B cell (primary cell): ENCODE results near the gene MATN1. TPM values are rescaled to one million over a fixed set of nuclear protein-coding genes. Genes with fewer than 3 reads are reported as not detected.

Experiments
- ATAC-seq: fragments of 200-7000 bp; cut with Tn5 transposase; one replicate; pipeline ENCODE4 v1.10.0; 2021; ENCODE audit warnings: low read depth, mild to moderate bottlenecking, moderate number of reproducible peaks, moderate library complexity
- CTCF ChIA-PET: fragments of 350-600 bp; sonication (Branson Sonifier 250); formaldehyde crosslinking; loops from one replicate; lab custom pipeline; 2021; ENCODE audit warnings: antibody characterized with exemption, inconsistent platforms; lab: Charles Lee
- POLR2A ChIA-PET: fragments of 350-600 bp; sonication (Branson Sonifier 250); formaldehyde crosslinking; loops from one replicate; lab custom pipeline; 2021; ENCODE audit warnings: antibody characterized with exemption; lab: Charles Lee
- DNase-seq: peaks from one replicate; pipeline ENCODE4 v3.0.0; 2013
- H2AFZ ChIP-seq: 2 replicates; pipeline ENCODE4 v1.6.1; 2012; ENCODE audit warnings: mild to moderate bottlenecking, low read depth, low read length; ENCODE audit not compliant: insufficient read depth, poor library complexity, severe bottlenecking
- H3K27ac ChIP-seq, 2 donors: 1 replicate in 1 of 2; 2 replicates in 1 of 2; pipeline ENCODE4 v1.5.1; 2012 to 2013; ENCODE audit warnings: low read length in 2 of 2, mild to moderate bottlenecking in 2 of 2, moderate library complexity in 1 of 2
- H3K27me3 ChIP-seq, 4 experiments: fragments of 200-600 bp in 1 of 4; sonication (generic) in 1 of 4; replicated peaks in 1 of 4; 1 replicate in 2 of 4; 2 replicates in 2 of 4; pipeline versions ENCODE4 v1.6.1 to v1.7.0; 2013 to 2016; ENCODE audit warnings: low read length in 3 of 4, mild to moderate bottlenecking in 2 of 4, mixed read lengths in 1 of 4, moderate library complexity in 1 of 4; ENCODE audit not compliant: insufficient read depth in 4 of 4, control insufficient read depth in 3 of 4; ENCODE audit errors: control extremely low read depth in 1 of 4
- H3K36me3 ChIP-seq, 2 experiments: replicated peaks in 1 of 2; 1 replicate in 1 of 2; 2 replicates in 1 of 2; pipeline versions ENCODE4 v1.6.1 to v1.7.1; 2013; ENCODE audit warnings: low read length in 1 of 2; ENCODE audit not compliant: insufficient read depth in 2 of 2, control insufficient read depth in 1 of 2; ENCODE audit errors: control extremely low read depth in 1 of 2, extremely low read depth in 1 of 2
- H3K4me1 ChIP-seq, 2 donors: fragments of 200-600 bp in 1 of 2; sonication (generic) in 1 of 2; 1 replicate in 1 of 2; 2 replicates in 1 of 2; pipeline versions ENCODE4 v1.5.1 to v1.6.1; 2013 to 2017; ENCODE audit warnings: low read length in 2 of 2; ENCODE audit not compliant: control insufficient read depth in 2 of 2, insufficient read depth in 2 of 2
- H3K4me2 ChIP-seq: replicated peaks from 2 replicates; pipeline ENCODE3; 2012; ENCODE audit warnings: mild to moderate bottlenecking, low read depth, low read length; ENCODE audit not compliant: poor library complexity, severe bottlenecking
- H3K4me3 ChIP-seq, 5 experiments: fragments of 200-600 bp in 1 of 5; sonication (generic) in 1 of 5; 1 replicate in 3 of 5; 2 replicates in 2 of 5; pipeline versions ENCODE4 v1.5.1 to v1.7.0; 2011 to 2016; ENCODE audit warnings: low read length in 4 of 5, mild to moderate bottlenecking in 4 of 5, low read depth in 2 of 5, control low read depth in 1 of 5, moderate library complexity in 1 of 5; ENCODE audit not compliant: insufficient read depth in 1 of 5; ENCODE audit errors: control extremely low read depth in 1 of 5, extremely low read depth in 1 of 5
- H3K79me2 ChIP-seq: fragments of 200-600 bp; sonication (generic); one replicate; pipeline ENCODE4 v1.6.0; 2016; ENCODE audit warnings: low read length; ENCODE audit not compliant: control insufficient read depth, insufficient read depth
- H3K9ac ChIP-seq: fragments of 200-600 bp; sonication (generic); 2 replicates; pipeline ENCODE4 v1.6.1; 2017; ENCODE audit warnings: mild to moderate bottlenecking, low read length, moderate library complexity
- H3K9me3 ChIP-seq, 3 donors: one replicate each; pipeline versions ENCODE4 v1.6.1 to v1.7.1; 2013; ENCODE audit warnings: low read length in 2 of 3; ENCODE audit not compliant: control insufficient read depth in 2 of 3, insufficient read depth in 1 of 3; ENCODE audit errors: control extremely low read depth in 1 of 3
- H4K20me1 ChIP-seq: 2 replicates; pipeline ENCODE4 v1.6.0; 2012; ENCODE audit warnings: mild to moderate bottlenecking, low read length; ENCODE audit not compliant: insufficient read depth, control insufficient read depth, poor library complexity, severe bottlenecking
- H3K27ac Mint-ChIP-seq: one replicate; pipeline ENCODE4 v1.8.0; 2021; ENCODE audit warnings: mixed read lengths
- H3K27me3 Mint-ChIP-seq: one replicate; pipeline ENCODE4 v1.8.0; 2021; ENCODE audit warnings: mixed read lengths
- H3K4me1 Mint-ChIP-seq: one replicate; pipeline ENCODE4 v1.8.0; 2021; ENCODE audit warnings: mixed read lengths
- H3K4me3 Mint-ChIP-seq: one replicate; pipeline ENCODE4 v1.8.0; 2021; ENCODE audit warnings: mixed read lengths
- H3K9me3 Mint-ChIP-seq: one replicate; pipeline ENCODE4 v1.8.0; 2022; ENCODE audit warnings: mixed read lengths; ENCODE audit not compliant: insufficient read depth
- CTCF ChIP-seq: fragments of 200-600 bp; IDR thresholded peaks from one replicate; pipeline ENCODE4 v1.8.0; 2022; ENCODE audit warnings: antibody characterized with exemption, mild to moderate bottlenecking
- EZH2 ChIP-seq: IDR thresholded peaks from 2 replicates; pipeline ENCODE4 v1.6.1; 2012; ENCODE audit warnings: borderline replicate concordance, low read depth, mild to moderate bottlenecking, moderate library complexity, low read length; ENCODE audit not compliant: insufficient read depth, poor library complexity, severe bottlenecking
- WGBS: methylation state at CpG from one replicate; pipeline ENCODE4 v1.1.5; 2013; ENCODE audit warnings: missing lambda C conversion rate; ENCODE audit not compliant: insufficient coverage; 5-methylcytosine and 5-hydroxymethylcytosine counted together
- intact Hi-C: fragments of 100-400 bp; cut with micrococcal nuclease; formaldehyde crosslinking; loops from one replicate; pipeline ENCODE4 v1.10.0; 2022
- polyA plus RNA-seq: library from polyadenylated mRNA; depleted of rRNA; stranded (reverse); fragments of >200 nt; gene quantifications from 2 replicates; pipeline ENCODE4 v1.2.3, GENCODE V29; 2012
- total RNA-seq, 2 donors: library from RNA; stranded (reverse); fragments of 120-200 nt in 1 of 2; gene quantifications; 1 replicate in 1 of 2; 2 replicates in 1 of 2; pipeline versions ENCODE4 v1.2.3 to v1.2.4, GENCODE V29; 2013 to 2022

Gene MATN1
- total and polyA plus RNA-seq, 2 donors (not counting 1 experiment from before 2014, with no cell fraction given), result 2.5 to 3.2 TPM

DNA sequence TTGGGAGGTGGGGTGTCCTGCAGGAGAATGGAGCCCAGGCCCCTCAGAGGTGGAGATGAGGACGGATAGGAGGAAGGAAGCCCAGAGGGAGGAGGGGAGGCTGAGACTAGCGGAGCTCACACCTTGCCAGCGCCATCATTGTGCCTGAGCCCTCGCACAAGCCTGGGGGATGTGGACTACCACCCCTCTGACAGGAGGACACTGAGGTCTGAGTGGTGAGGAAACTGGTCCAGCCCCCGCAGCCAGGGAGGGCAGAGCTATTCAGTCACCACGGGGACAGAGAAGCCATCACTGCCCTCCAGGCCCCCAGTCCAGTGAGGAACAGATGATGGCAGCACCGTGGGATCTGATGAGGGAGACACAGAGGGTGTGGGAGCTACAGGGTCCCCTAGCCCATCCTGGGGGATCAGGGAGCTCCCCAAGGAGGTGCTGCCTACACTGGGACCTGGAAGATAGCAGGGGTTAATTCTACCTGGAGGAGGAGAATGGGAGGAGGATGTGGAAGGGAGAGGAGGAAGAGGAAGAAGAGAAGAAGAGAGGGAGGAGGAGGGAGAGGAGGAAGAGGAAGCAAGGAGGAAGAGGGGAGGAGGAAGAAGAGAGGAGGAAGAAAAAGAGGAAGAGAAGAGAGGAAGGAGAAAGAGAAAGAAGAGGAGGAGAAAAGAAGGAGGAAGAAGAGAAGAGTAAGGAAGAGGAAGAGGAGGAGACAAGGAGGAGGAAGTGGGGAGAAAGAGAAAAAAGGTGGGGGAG lies 31.0 kb downstream of the MATN1 start:
- no peak overlapping the region for H3K4me3 Mint-ChIP-seq
- no peak overlapping the region for H3K4me2 ChIP-seq
- H3K79me2 ChIP-seq, result no peaks in the 10 kb centered on the region
- peaks cover 0 to 16% (median 1%) of the 10 kb centered on the region in 4 experiments for H3K27me3 ChIP-seq
- H3K27ac ChIP-seq, result no peak overlapping the region
- H3K4me3 ChIP-seq, result no peak overlapping the region
- no peaks in the 10 kb centered on the region for H3K4me1 Mint-ChIP-seq
- no peaks in the 10 kb centered on the region for H4K20me1 ChIP-seq
- H3K27ac Mint-ChIP-seq, result no peak overlapping the region
- H3K9me3 ChIP-seq, result peaks cover 0 to 5% (median 0%) of the 10 kb centered on the region in 3 donors
- TF ChIP-seq CTCF, result no peak
- no peak for TF ChIP-seq EZH2
- 71% methylated on average over 7 of the region's 7 CpGs for WGBS
- no peaks in the 10 kb centered on the region for H3K36me3 ChIP-seq
- no peak for ATAC-seq
- no peak overlapping the region for H2AFZ ChIP-seq
- no peaks in the 10 kb centered on the region for H3K9me3 Mint-ChIP-seq
- H3K27me3 Mint-ChIP-seq, result peaks cover 31% of the 10 kb centered on the region
- no peak for DNase-seq
- no peaks in the 10 kb centered on the region for H3K4me1 ChIP-seq
- POLR2A ChIA-PET, result no interaction called here
- CTCF ChIA-PET, result no interaction called here
- H3K9ac ChIP-seq, result no peak overlapping the region
- intact Hi-C loops, result no loop called here

GRCh38 chr1:30691480-30691879 lies 31.9 kb downstream of the MATN1 start:
- no peak for DNase-seq
- H2AFZ ChIP-seq, result no peak overlapping the region
- Mint-ChIP-seq H3K4me3 (no peak overlapping the region), H3K27ac (no peak overlapping the region), H3K4me1 (no peaks in the 10 kb centered on the region), H3K27me3 (peaks cover 40% of the 10 kb centered on the region), H3K9me3 (no peaks in the 10 kb centered on the region)
- H3K79me2 ChIP-seq, result no peaks in the 10 kb centered on the region
- peaks cover 0 to 17% (median 3%) of the 10 kb centered on the region in 4 experiments for H3K27me3 ChIP-seq
- no peak overlapping the region for H3K4me2 ChIP-seq
- no peaks in the 10 kb centered on the region for H3K36me3 ChIP-seq
- TF ChIP-seq EZH2 (no peak), CTCF (no peak)
- no peaks in the 10 kb centered on the region for H4K20me1 ChIP-seq
- ATAC-seq, result no peak
- peaks cover 0 to 5% (median 0%) of the 10 kb centered on the region in 3 donors for H3K9me3 ChIP-seq
- intact Hi-C loops, result no loop called here
- ChIA-PET POLR2A (no interaction called here), CTCF (no interaction called here)
- no peaks in the 10 kb centered on the region for H3K4me1 ChIP-seq
- H3K27ac ChIP-seq, result no peak overlapping the region
- WGBS, result 50% methylated on average over 2 of the region's 5 CpGs
- H3K4me3 ChIP-seq, result no peak overlapping the region
- H3K9ac ChIP-seq, result no peak overlapping the region
